AG04450 (cell line): ENCODE results near the gene RAB31. TPM values are rescaled to one million over a fixed set of nuclear protein-coding genes. Genes with fewer than 3 reads are reported as not detected.
A peak's percentile ranks its signal among the peaks of the same experiment; 100 is the strongest.

ENCODE experiments used
- CTCF ChIA-PET: fragments of 300-600, 350-600 bp; formaldehyde crosslinking; extraction: SDS; loops from one replicate; lab custom pipeline; 2022; ENCODE audit warnings: antibody characterized with exemption, inconsistent platforms; lab: Charles Lee
- POLR2A ChIA-PET: fragments of 350-600 bp; formaldehyde crosslinking; extraction: SDS; loops from one replicate; lab custom pipeline; 2021; ENCODE audit warnings: antibody characterized with exemption, inconsistent platforms; lab: Yijun Ruan, JAX
- DNase-seq: peaks from one replicate; pipeline ENCODE4 v3.0.0-alpha.2; 2011; ENCODE audit warnings: low read depth, low spot score
- H3K27ac ChIP-seq: one replicate; pipeline ENCODE4 v1.5.1; 2012; ENCODE audit warnings: low read depth, low read length, control low read depth
- H3K27me3 ChIP-seq: one replicate; pipeline ENCODE4 v1.6.0; 2012; ENCODE audit warnings: low read length; ENCODE audit not compliant: control insufficient read depth, insufficient read depth
- H3K4me3 ChIP-seq: 2 replicates; pipeline ENCODE4 v1.5.1; 2011; ENCODE audit warnings: mild to moderate bottlenecking, low read depth, low read length, control low read depth
- H3K9me3 ChIP-seq: 2 replicates; pipeline ENCODE4 v1.5.1; 2012; ENCODE audit warnings: low read length; ENCODE audit not compliant: control insufficient read depth, insufficient read depth
- polyA plus RNA-seq: library from polyadenylated mRNA; depleted of rRNA; stranded (reverse); fragments of >200 nt; gene quantifications from 2 replicates; pipeline ENCODE4 v1.2.3, GENCODE V29; 2011
- TF ChIP-seq, protein P1 (sequence below): IDR thresholded peaks from 2 replicates; pipeline ENCODE4 v1.5.1; 2011; ENCODE audit warnings: low read depth, low read length, control low read depth, inconsistent platforms

RAB31 gene
- polyA plus RNA-seq, 1 experiment, result 43.7 TPM

DNA sequence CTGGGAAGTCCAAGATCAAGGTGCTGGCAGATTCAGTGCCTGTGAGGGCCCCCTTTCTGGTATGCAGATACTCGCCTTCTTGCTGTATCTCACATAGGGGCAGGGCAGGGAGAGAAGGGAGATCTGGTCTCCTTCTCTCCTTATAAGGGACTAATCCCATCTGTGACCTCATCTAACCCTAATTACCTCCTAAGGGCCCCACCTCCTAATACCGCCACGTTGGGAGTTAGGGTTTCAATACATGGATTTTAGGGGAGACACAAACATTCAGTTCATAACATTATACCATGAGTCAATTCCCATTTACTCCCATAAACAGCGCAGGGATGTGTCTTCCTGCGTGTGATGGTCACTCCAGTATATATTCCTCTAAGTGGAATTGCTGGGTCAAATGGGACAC lies 103.9 kb downstream of the RAB31 start:
- Histone ChIP-seq H3K9me3 (no peaks in the 10 kb centered on the region), H3K4me3 (no peak overlapping the region), H3K27me3 (no peaks in the 10 kb centered on the region), H3K27ac (no peak overlapping the region)
- ChIA-PET POLR2A (no interaction called here), CTCF (no interaction called here)
- DNase-seq, result no peak
- TF ChIP-seq, protein P1, sequence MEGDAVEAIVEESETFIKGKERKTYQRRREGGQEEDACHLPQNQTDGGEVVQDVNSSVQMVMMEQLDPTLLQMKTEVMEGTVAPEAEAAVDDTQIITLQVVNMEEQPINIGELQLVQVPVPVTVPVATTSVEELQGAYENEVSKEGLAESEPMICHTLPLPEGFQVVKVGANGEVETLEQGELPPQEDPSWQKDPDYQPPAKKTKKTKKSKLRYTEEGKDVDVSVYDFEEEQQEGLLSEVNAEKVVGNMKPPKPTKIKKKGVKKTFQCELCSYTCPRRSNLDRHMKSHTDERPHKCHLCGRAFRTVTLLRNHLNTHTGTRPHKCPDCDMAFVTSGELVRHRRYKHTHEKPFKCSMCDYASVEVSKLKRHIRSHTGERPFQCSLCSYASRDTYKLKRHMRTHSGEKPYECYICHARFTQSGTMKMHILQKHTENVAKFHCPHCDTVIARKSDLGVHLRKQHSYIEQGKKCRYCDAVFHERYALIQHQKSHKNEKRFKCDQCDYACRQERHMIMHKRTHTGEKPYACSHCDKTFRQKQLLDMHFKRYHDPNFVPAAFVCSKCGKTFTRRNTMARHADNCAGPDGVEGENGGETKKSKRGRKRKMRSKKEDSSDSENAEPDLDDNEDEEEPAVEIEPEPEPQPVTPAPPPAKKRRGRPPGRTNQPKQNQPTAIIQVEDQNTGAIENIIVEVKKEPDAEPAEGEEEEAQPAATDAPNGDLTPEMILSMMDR, result no peak

DNA sequence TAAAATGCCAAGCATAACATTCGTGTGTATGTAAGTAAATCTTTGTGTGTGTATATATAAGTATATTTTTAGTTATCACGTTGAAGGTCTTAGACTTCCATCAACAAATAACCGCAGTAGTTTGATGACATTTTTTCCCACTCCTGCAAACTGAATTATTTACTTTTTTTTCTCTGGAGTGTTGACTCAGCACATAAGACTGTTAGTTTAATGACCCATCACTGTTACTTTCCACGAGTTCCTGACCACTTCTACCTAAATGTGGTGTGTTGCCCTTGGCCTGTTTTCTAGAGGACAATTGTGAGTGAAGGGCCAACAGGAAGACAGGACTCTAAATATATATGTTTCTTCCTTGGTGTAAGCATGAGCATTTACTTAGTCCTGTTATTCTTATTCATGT lies 106.3 kb downstream of the RAB31 start:
- no peaks in the 10 kb centered on the region for H3K9me3 ChIP-seq
- no peak overlapping the region for H3K27ac ChIP-seq
- peak; percentile 81 for DNase-seq
- no peaks in the 10 kb centered on the region for H3K27me3 ChIP-seq
- no peak overlapping the region for H3K4me3 ChIP-seq
- POLR2A ChIA-PET, result no interaction called here
- TF ChIP-seq, protein P1, result no peak
- CTCF ChIA-PET, result no interaction called here

DNA sequence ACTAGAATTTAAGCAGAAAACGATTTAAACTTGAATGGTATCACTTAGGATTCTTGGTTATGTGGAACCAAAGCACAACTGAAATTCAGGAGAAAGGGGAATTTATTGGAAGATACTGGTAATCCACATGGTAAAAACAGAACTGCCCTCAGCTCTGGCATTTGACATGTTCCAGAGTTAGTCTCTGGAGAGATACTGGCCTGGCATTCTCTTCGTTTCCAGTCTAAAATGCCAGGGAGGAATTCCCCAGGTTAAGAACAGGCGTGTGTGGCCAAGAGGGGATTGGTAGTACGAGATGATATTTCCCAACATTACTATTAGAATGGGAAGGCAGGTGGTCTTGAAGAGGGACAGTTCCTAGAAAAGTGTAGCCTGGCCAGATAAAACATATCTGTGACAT lies 109.2 kb downstream of the RAB31 start:
- Histone ChIP-seq H3K4me3 (no peak overlapping the region), H3K9me3 (no peaks in the 10 kb centered on the region), H3K27me3 (no peaks in the 10 kb centered on the region), H3K27ac (no peak overlapping the region)
- TF ChIP-seq, protein P1, result no peak
- CTCF ChIA-PET, result no interaction called here
- POLR2A ChIA-PET, result interaction anchor here (0.6 kb wide), 1 partner anchor 522 kb away, joined by 5 read pairs; no protein-coding TSS in a partner anchor
- no peak for DNase-seq

DNA sequence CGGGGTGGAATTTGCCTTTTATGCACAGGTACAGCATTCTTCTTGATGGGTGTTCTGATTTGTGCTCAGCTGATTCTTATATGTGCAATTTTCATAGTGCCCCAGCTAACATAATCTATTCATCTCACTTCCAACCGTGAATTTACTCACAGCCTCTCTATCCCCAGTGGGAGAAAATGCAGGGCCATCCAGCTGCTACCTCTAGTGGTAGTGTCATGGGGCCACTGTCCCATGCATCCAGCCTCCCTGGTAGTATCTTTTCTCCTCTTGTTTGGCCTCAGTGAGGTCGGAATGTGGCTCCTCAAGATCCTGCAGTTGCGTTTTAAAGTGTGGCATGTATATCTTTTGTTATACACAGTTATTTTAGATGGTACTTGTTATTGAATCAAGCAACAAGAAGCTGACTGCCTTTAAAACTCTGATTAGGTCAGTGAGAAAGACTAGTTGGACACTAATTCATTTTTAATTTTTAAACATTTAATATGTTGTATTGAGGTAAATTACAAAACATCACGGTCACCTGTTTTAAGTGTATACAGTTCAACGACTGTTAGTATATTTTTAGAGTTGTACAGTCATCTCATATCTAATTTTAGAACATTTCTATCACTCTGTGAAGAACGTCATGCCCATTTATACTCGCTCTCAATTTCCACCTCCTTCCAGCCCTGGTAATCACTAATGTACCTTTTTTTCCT lies 109.8 kb downstream of the RAB31 start:
- Histone ChIP-seq H3K27ac (no peak overlapping the region), H3K9me3 (no peaks in the 10 kb centered on the region), H3K27me3 (no peaks in the 10 kb centered on the region), H3K4me3 (no peak overlapping the region)
- POLR2A ChIA-PET, result interaction anchor here (0.6 kb wide), 1 partner anchor 522 kb away, joined by 5 read pairs; no protein-coding TSS in a partner anchor
- TF ChIP-seq, protein P1, result no peak
- CTCF ChIA-PET, result no interaction called here
- DNase-seq, result no peak

DNA sequence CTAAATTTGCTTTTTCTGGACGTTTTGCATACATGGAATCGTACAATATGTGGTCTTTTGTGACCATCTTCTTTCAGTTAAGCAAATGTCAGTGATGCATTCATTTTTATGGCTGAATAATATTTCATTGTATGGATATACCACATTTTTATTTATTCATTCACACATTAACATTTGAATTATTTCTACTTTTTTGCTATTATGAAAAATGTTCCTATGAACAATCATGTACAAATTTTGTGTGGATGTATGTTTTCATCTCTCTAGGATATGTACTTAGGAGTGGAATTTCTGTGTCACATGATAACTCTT lies 110.3 kb downstream of the RAB31 start:
- DNase-seq, result no peak
- ChIA-PET CTCF (no interaction called here), POLR2A (no interaction called here)
- H3K4me3 ChIP-seq, result no peak overlapping the region
- H3K27ac ChIP-seq, result no peak overlapping the region
- no peaks in the 10 kb centered on the region for H3K27me3 ChIP-seq
- no peaks in the 10 kb centered on the region for H3K9me3 ChIP-seq
- TF ChIP-seq, protein P1, result no peak
